KMS-11 (cell line): Measurements from ENCODE around the gene ZNF621.
"Not testable (repeated sequence)": the region's sequence is repeated elsewhere in the genome, so short reads cannot be mapped to it uniquely, and the experiment has no call there.

ENCODE experiments used
- H2AFZ ChIP-seq: fragments of 200-600 bp; sonication (generic); 2 replicates; pipeline ENCODE4 v1.6.1; 2016; ENCODE audit warnings: antibody characterized with exemption, mixed run types, low read depth
- H3K27ac ChIP-seq: fragments of 200-600 bp; sonication (generic); 2 replicates; pipeline ENCODE4 v1.6.1; 2016; ENCODE audit warnings: mild to moderate bottlenecking, mixed run types
- H3K27me3 ChIP-seq: fragments of 200-600 bp; sonication (generic); 2 replicates; pipeline ENCODE4 v1.6.1; 2017; ENCODE audit warnings: mild to moderate bottlenecking, low read depth, mixed run types, moderate library complexity; ENCODE audit not compliant: insufficient read depth
- H3K36me3 ChIP-seq: fragments of 200-600 bp; sonication (generic); 2 replicates; pipeline ENCODE4 v1.6.1; 2017; ENCODE audit warnings: mild to moderate bottlenecking, mixed run types; ENCODE audit not compliant: insufficient read depth
- H3K4me1 ChIP-seq: fragments of 200-600 bp; sonication (generic); 2 replicates; pipeline ENCODE4 v1.6.1; 2016; ENCODE audit warnings: mild to moderate bottlenecking, low read depth, mixed run types; ENCODE audit not compliant: poor library complexity, severe bottlenecking
- H3K4me2 ChIP-seq: fragments of 200-600 bp; sonication (generic); 2 replicates; pipeline ENCODE4 v1.7.0; 2016; ENCODE audit warnings: mild to moderate bottlenecking, mixed run types
- H3K4me3 ChIP-seq: fragments of 200-600 bp; sonication (generic); IDR thresholded peaks from 2 replicates; pipeline ENCODE4 v1.6.1; 2017; ENCODE audit warnings: low read depth, low read length, mixed read lengths; ENCODE audit not compliant: insufficient read depth
- H3K79me2 ChIP-seq: fragments of 200-600 bp; sonication (generic); 2 replicates; pipeline ENCODE4 v1.6.1; 2016; ENCODE audit warnings: low read depth, mixed run types; ENCODE audit not compliant: insufficient read depth
- H3K9ac ChIP-seq: fragments of 200-600 bp; sonication (generic); 2 replicates; pipeline ENCODE4 v1.6.1; 2016; ENCODE audit warnings: mild to moderate bottlenecking, mixed run types
- H4K20me1 ChIP-seq: fragments of 200-600 bp; sonication (generic); 2 replicates; pipeline ENCODE4 v1.6.1; 2016; ENCODE audit warnings: mild to moderate bottlenecking, mixed run types; ENCODE audit not compliant: insufficient read depth
- TF ChIP-seq, protein P1 (sequence below): fragments of 200-600 bp; sonication (generic); conservative IDR thresholded peaks from 2 replicates; pipeline ENCODE4 v1.6.1; 2017; ENCODE audit warnings: low read depth, mild to moderate bottlenecking, antibody characterized with exemption, low read length, moderate library complexity, mixed read lengths

Gene ZNF621

GRCh38 chr3:40534283-40534682 is 9.5 kb downstream of the ZNF621 start:
- TF ChIP-seq, protein P1, sequence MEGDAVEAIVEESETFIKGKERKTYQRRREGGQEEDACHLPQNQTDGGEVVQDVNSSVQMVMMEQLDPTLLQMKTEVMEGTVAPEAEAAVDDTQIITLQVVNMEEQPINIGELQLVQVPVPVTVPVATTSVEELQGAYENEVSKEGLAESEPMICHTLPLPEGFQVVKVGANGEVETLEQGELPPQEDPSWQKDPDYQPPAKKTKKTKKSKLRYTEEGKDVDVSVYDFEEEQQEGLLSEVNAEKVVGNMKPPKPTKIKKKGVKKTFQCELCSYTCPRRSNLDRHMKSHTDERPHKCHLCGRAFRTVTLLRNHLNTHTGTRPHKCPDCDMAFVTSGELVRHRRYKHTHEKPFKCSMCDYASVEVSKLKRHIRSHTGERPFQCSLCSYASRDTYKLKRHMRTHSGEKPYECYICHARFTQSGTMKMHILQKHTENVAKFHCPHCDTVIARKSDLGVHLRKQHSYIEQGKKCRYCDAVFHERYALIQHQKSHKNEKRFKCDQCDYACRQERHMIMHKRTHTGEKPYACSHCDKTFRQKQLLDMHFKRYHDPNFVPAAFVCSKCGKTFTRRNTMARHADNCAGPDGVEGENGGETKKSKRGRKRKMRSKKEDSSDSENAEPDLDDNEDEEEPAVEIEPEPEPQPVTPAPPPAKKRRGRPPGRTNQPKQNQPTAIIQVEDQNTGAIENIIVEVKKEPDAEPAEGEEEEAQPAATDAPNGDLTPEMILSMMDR: no peak
- Histone ChIP-seq H3K36me3 (no peaks in the 10 kb centered on the region; the same call in 1 of the 2 replicates), H3K4me3 (no peak overlapping the region), H3K4me1 (no peaks in the 10 kb centered on the region), H3K79me2 (no peaks in the 10 kb centered on the region), H3K27me3 (no peaks in the 10 kb centered on the region), H3K9ac (no peak overlapping the region), H3K27ac (no peak overlapping the region), H4K20me1 (no peaks in the 10 kb centered on the region), H3K4me2 (no peak overlapping the region), H2AFZ (no peak overlapping the region)

DNA sequence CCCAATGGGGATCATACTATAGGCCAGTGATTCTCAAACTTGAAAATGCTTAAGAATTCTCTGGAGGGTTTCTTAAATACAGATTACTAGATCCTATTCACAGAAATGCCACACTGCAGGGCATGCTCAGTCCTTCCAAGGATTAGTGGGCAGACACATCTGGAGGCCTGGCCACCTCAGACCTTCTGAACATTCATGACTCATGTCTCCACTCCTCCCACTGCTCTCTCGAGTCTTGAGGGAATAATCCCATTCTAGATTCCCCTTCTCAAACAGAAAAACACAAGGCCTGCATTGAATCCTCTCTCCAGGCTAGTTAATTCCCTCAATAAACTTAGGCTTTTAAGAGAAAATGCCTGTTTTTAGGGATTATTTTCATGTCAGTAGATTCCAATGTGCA is 22.1 kb downstream of the ZNF621 start:
- Histone ChIP-seq H3K4me2 (no peak overlapping the region), H3K79me2 (no peaks in the 10 kb centered on the region), H3K4me3 (no peak overlapping the region), H3K27me3 (no peaks in the 10 kb centered on the region), H3K27ac (no peak overlapping the region), H3K9ac (no peak overlapping the region), H4K20me1 (no peaks in the 10 kb centered on the region), H2AFZ (no peak overlapping the region), H3K36me3 (no peaks in the 10 kb centered on the region), H3K4me1 (no peaks in the 10 kb centered on the region)
- TF ChIP-seq, protein P1: no peak

DNA sequence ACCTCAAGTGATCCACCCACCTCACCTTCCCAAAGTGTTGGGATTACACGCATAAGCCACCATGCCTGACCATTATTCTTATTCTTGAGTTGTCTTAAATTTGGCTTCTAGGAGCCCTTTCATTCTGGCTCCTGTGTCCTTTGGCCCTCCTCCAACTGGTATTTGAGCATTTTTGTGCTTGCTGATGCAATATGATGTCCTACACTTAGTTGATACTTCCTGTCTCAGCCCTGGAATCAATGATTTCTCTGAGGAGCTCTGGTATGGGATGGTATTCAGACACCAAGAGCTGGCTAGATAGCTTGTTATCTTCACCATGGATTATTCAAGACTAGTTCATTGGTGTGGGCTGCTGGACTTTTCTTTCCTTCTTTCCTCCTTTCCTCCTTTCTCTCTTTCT is 25.4 kb downstream of the ZNF621 start:
- H3K9ac ChIP-seq: no peak overlapping the region
- no peak overlapping the region for H2AFZ ChIP-seq
- no peak overlapping the region for H3K4me3 ChIP-seq
- H3K4me1 ChIP-seq: no peaks in the 10 kb centered on the region
- H3K27ac ChIP-seq: no peak overlapping the region
- H4K20me1 ChIP-seq: no peaks in the 10 kb centered on the region
- H3K36me3 ChIP-seq: no peaks in the 10 kb centered on the region
- H3K79me2 ChIP-seq: no peaks in the 10 kb centered on the region
- no peak overlapping the region for H3K4me2 ChIP-seq
- TF ChIP-seq, protein P1: no peak
- no peaks in the 10 kb centered on the region for H3K27me3 ChIP-seq

GRCh38 chr3:40557575-40558161 is 32.9 kb downstream of the ZNF621 start:
- Histone ChIP-seq H3K4me1 (no peaks in the 10 kb centered on the region), H4K20me1 (no peaks in the 10 kb centered on the region), H3K36me3 (no peaks in the 10 kb centered on the region), H3K4me3 (no peak overlapping the region), H3K4me2 (no peak overlapping the region), H3K79me2 (no peaks in the 10 kb centered on the region), H3K27me3 (no peaks in the 10 kb centered on the region), H2AFZ (no peak overlapping the region), H3K9ac (no peak overlapping the region), H3K27ac (no peak overlapping the region)
- TF ChIP-seq, protein P1: no peak

DNA sequence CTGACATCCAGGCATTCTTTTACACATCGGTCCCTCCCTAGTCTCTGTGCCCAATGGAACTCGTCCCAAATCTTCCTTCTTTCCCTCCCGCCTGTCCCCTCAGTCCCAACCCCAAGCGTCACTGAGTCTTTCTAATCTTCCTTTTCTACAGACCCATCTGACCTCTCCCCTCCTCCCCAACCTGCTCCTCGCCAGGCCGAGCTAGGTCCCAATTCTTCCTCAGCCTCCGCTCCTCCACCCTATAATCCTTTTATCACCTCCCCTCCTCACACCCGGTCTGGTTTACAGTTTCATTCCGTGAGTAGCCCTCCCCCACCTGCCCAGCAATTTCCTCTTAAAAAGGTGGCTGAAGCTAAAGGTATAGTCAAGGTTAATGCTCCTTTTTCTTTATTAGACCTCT is 37.7 kb downstream of the ZNF621 start:
- H3K4me2 ChIP-seq, H3K4me3 ChIP-seq, H3K27ac ChIP-seq, H3K79me2 ChIP-seq, H3K36me3 ChIP-seq, H3K9ac ChIP-seq, H4K20me1 ChIP-seq, H2AFZ ChIP-seq, H3K27me3 ChIP-seq, H3K4me1 ChIP-seq: not testable (repeated sequence)

- H4K20me1 ChIP-seq, H3K36me3 ChIP-seq, H3K4me3 ChIP-seq, H3K4me1 ChIP-seq, H3K9ac ChIP-seq, H3K4me2 ChIP-seq, H3K79me2 ChIP-seq, H3K27ac ChIP-seq, H3K27me3 ChIP-seq, H2AFZ ChIP-seq: not testable (repeated sequence)
Observed at GRCh38 chr3:40565629-40566028, 40.9 kb downstream of the ZNF621 start.
